Right renal pelvis (tissue), 4 donors: Measurements from ENCODE around the gene GRID1. TPM values are rescaled to one million over a fixed set of nuclear protein-coding genes. Genes with fewer than 3 reads are reported as not detected.

ENCODE experiments used
- DNase-seq, 4 donors: peaks; one replicate each; pipeline ENCODE4 v3.0.0-alpha.2; 2013; ENCODE audit warnings: low read depth in 4 of 4, low spot score in 3 of 4, missing footprints in 1 of 4
- polyA plus RNA-seq, 4 donors: library from polyadenylated mRNA; unstranded; fragments of 120-200 nt; gene quantifications; one replicate each; pipeline ENCODE4 v1.2.1, GENCODE V29; 2013; ENCODE audit not compliant: insufficient read length in 4 of 4

GRID1 gene
- polyA plus RNA-seq, 4 donors = 1.5 to 2.3 (median 2.1) TPM

- no peak for DNase-seq
These were observed 809.5 kb downstream of the GRID1 start for GRCh38 chr10:85557077-85557476.

Other genes starting within 250 kb of the GRID1 start
- gene WAPL, start 155.0 kb upstream of the GRID1 start, polyA plus RNA-seq = 10 to 100 TPM; 42.3 to 52.1 (median 50.3) TPM